Right renal cortex interstitium (tissue), 3 donors: Measurements from ENCODE around the gene SMAP1. TPM values are rescaled to one million over a fixed set of nuclear protein-coding genes. Genes with fewer than 3 reads are reported as not detected.

Experiments
- DNase-seq, 3 donors: peaks; one replicate each; pipeline ENCODE4 v3.0.0-alpha.2; 2013; ENCODE audit warnings: low read depth in 3 of 3, low spot score in 2 of 3
- polyA plus RNA-seq, 3 donors: library from polyadenylated mRNA; unstranded; fragments of 120-200 nt; gene quantifications; one replicate each; pipeline ENCODE4 v1.2.1, GENCODE V29; 2013; ENCODE audit not compliant: insufficient read length in 3 of 3

SMAP1 gene
- polyA plus RNA-seq, 3 donors, result 31.5 to 33.0 (median 32.8) TPM

DNA sequence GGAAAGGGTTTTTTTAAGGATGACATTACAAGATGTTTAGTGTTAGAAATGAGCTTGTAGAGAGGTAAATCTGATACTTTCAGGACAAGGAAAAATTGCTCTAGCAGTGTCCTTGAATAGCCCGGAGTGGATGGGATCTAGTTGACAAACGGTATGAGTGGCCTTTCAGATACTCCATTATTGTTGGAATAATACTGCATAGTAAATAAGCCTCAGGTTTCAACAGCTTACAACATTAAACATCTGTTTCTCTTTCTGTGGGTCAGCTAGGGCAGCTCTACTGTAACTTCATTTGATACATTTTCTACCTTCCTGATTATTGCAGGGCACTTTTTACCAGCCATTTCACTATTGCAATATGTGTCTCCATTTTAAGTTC, 171.2 kb downstream of the SMAP1 start:
- DNase-seq, result no peak

DNA sequence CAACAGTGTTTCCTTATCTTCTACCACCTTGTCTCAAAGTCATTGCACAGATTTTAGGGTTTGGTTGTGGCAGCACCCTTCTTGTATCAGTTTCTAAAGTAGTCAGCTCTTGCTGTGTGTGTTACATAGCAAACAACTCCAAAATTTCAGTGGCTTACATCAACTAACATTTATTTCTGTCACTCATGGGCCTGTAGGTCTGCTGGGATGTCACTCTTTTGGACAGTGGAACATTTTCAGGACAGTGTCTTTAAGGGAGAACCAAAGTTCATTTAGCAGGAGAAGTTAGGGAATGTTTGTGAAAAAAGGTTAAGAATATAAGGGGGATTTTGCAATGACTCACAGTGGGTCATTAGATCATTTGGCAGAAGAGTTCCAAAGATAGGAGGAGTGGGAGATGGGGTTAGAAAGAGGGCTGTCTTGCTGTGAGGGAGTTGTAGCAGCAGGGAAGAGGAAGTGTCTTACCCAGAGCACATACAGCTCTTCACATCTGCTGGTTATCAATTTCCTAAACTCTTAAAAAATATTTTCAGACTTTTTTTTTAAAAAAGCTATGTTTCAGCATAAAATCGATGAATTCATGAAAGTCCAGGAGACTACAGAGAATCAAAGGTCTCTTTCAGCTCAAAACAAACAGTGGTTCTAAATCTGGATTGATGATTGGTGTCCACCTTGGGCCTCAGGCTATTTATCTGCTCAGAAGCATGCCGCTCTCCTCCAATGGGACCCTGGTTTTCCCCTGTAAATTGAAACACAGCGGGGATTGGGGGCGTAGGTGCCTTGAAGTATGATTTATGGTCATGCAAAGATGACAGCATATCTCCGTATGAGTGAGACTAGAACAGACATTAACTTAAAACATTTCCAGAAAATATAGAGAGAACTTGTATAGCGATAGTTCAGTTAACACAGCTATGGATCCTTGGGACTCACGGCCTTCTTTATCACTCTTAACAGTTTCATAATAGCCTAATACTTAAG, 171.9 kb downstream of the SMAP1 start:
- DNase-seq, result no peak

DNA sequence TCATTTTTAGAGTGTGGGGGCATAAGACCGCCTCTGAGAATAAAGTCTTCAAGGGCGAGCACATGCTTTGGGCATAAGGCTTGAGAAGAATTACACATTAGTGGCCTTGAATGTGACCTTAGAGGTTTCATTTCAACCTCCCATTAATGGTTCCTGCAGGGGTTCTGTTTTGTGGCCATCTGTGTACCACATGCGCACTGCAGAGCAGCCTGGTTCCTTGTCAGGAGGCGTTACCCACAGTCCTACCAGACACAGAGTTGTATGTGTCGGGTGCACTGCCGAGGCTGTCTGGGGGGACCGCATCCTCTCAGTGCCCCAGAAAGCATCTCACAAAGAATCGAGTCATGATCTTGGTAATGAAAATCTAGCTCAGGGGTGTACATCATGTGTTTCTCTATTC, 173.4 kb downstream of the SMAP1 start:
- no peak for DNase-seq

DNA sequence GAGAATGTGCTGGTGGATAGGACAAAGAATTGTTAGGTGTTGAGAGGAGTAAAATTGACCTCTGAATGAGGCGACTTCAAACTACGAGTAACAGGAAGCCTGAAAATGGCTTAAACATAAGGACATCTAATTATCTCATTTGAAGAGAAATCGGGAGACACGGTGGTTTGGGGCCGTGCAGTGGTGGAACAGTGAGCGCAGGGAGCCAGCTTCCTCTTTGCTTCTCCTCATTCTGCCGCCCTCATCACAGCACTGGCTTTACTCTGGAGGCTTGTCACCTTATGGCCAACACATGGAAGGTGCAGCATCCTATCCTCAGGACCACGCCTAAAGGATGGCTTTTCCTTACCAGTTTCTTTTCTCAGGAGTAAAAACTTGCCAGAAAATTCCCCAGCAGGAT, 174.9 kb downstream of the SMAP1 start:
- DNase-seq, result no peak

DNA sequence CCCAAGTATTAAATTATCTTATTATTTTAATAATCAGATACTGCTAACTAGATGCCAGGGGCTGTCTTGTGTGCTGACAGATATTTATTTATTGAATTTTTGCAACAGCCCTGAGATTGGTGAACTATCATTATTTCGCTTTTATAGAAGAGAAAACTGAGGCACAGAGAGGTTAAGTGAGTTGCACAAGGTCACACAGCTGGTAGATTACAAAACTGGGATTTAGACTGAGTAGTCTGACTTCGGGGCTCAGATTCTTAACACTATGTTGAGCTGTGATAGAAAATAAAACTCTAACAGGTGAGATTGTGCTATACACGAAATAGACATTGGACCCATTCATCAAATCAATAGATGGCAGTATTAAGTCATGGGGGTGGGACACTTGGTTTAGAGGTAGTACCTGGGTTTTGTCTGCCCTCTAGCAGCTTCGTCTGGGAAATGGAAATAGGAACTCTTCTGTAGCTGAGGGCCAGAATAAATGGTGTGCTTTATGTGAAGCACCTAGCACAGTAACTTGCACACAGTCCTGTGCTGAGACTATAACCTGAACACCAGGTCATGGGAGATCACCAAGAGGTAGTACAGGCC, 175.7 kb downstream of the SMAP1 start:
- no peak for DNase-seq

DNA sequence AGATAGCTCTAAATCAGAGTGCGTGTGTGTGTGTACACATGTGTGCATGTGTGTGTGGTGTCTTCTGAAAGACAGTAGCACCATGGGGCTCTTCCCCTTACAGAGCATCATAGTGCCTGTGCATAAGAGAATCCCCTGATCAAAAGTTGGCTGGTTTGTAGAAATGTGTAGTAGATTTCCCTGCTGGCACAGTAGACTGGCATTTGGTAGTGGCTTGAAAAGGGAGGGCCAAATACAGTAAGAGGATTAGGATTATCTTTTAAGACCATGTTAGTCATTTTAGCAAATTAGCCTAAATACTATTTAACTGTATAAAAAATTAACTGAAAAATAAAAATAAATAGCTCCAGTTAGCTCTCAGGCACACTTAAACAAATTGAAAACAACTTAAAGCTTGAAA, 176.6 kb downstream of the SMAP1 start:
- DNase-seq, result no peak

DNA sequence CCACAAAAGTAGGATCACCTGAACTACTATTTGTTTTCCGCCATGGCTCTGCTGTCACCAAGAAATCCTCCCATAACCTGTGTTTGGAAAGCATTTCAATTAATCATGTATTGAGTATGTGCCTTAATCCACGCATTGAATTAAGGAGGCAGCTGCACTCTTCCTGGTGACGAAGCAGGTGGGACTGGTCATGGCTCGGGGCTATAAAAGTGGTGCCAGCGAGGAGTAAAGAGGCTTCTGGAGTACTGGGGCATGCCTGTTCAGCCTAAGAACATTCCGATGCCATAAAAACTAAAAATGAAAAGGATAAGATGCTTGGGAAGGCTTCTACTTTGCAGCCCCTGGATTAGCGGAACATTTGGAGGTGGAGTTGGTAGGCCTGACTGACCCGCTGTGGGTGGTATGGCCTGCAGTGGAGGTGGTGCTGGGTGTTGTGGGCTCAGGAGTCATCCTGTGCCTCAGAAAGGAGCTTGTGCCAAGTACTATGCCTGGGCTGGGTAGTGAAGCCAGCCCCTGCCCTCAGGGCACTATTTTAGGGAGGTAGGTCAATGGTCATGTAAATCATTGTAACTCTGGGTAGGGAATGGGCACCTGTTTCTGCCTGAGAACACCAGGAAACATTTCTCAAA, 178.6 kb downstream of the SMAP1 start:
- no peak for DNase-seq

DNA sequence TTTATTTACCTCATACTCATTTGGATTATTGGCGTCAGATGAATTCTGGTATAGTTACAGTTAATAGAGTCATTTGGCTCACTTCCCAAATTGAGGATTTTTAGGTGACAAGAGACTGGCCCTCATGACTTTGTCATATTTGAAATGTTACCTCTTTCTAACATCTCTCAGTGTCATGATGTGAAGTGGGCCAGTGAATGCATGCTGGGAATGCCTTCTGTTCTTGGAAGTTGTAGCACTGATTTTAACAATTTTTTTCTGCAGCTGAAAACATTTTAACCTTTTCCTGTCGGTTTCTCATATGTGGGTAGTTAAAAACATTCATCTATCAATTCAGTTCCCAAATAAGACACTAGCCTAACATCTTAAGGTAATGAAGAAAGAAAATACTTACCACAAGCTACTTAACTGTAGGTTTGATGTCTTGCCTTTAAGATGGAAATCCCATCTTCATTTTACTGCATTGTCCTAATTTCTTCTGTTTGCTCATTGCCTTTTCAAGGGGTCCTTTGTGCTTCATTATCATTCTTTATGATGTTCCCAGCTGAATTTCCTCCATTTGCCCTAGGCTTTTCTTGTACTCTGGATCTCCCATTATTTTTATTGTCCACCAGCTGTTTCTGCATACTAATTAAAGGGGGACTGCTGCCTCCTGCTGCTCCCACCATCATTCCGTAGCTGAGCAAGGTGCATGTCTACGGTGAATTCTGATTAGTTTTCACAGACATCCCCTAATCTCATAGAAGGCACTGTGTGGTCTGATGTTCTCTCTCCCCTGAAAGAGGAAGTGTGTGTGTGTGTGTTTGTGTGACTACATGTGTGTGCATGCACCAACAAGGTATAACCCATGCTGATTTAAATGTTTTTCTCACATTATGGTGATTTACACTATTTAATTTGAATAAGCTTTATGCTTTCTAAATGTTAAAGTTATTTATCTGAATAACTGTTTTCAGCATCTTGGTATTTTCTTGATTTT, 179.7 kb downstream of the SMAP1 start:
- no peak for DNase-seq

DNA sequence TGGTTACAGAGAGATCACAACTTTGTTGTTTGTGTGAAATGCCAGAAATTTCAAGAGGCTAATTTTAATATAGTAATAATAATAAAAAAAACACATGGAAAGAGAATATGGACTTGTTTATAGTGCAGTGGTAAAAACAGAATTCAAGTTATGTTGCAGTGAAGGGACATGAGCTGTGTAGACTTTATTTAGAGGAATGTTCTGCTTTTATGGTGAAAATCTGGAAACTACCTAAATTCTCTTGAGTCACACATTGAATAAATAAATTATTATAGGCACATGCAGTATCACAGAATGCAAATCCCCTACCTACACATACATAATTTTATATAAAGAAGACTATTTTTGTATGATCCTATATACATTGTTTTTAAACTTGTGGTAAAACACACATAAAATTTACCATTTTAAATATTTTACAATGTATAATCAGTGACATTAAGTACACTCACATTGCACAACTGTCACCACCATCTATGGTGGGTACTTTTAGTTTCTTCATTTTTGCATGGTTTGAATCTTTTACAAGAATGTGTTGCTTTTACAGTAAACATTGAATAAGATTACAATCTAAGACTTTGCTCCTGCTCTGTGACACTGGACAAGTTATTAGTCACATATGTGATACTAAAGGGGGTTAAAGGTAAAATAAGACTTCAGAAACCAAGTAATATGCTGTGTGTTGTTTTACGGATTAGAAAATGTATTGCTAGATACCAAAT, 181.8 kb downstream of the SMAP1 start:
- DNase-seq, result no peak

DNA sequence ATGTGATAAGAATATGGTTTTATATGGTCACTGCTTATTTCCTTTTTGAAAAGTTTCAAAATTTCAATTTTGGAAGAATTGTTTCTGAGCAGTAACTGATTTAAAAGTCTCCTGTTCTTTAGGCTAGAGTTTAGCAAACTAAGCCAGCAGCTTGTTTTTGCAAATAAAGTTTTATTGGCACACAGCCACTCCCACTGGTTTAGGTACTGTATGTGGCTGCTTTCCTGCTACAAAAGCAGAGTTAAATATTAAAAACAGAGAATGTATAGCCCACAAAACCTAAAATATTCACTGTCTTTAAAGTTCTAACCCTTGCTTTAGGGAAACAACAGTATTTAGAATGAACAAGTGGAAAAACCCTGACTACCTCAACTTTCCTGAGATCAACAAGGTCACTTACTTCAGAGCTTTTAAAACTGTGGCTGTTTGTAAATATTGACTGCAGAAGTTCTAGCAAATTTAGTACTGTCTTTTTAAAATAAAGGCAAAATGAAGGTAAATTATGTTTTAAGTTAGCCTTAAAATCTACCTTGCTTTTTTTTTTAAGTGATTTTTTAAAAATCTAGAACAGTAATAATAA, 185.1 kb downstream of the SMAP1 start:
- no peak for DNase-seq

DNA sequence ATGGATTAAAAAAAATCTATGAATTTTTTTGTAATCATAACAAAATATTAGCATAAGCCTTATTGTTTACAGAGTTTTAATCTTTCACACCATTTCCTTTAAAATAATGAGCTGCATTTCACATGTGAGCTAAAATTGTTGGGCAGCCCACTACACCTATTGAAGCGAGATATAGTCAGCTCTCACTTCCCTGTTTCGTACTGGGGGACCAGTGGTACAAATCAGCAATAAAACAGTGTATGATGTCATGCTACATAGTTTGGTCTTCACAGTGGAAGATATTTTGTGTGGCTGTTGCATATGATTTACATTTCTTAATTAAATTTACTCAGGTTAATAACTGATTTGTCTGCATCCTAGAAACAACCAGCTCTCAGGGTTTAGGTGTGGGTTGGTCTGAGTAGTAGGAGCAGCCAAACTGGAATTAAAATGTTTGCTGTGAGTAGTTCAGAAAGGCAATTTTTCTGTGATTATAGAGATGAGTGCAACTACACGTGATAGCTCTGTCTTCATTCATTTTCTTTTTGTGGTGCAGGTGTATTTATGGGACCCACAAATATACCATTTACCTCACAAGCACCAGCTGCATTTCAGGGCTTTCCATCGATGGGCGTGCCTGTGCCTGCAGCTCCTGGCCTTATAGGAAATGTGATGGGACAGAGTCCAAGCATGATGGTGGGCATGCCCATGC, 189.8 kb downstream of the SMAP1 start:
- no peak for DNase-seq

DNA sequence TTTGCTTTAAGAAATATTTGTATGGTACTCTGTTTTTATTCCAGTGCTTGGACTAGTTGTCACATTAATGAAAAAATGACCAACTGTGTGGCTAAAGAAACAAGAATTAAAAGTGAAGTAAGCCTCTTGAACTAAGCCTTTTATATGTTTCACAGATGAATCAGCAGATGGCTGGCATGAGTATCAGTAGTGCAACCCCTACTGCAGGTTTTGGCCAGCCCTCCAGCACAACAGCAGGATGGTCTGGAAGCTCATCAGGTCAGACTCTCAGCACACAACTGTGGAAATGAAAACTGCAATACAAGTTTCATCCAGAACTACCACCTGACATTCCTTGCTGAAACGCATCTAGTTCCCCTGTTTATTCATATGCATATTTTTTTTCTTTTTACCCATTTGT, 192.4 kb downstream of the SMAP1 start:
- no peak for DNase-seq

DNA sequence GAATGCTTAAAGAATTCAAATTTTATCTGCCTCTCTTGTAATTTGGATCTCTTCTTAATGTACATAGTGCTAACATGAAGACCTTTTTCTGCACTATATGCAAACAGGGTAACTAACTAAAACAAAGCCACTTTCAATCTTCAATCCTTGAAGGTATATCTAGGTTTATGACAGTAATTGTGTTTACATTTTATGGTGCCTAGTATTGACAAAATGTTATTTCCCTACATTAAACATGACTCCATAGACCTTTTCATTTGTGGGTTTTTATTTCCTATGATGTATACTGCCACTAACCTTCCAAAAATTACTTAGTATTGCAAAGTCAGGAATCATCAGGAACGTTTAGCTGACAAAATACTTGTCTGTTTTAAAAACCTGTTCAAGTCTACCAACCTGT, 193.2 kb downstream of the SMAP1 start:
- no peak for DNase-seq

DNA sequence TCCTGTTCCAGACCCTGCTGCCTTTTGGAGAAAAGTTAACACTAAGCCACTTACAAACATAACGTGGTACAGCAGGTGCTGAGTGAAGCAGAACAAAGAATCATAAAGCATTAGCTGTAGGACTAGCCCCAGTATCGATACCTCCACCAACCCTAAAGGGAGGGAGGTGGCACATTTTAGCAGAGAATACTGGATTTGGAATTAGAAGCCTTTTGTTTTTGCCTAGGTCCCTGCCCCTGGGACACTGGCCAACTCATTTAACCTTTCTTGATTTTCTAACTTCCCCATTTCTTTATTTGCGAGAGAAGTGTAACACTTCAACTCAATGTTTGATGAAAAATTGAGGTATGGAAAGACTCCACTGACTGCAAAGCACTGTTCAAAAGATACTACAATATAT, 195.7 kb downstream of the SMAP1 start:
- DNase-seq, result no peak

DNA sequence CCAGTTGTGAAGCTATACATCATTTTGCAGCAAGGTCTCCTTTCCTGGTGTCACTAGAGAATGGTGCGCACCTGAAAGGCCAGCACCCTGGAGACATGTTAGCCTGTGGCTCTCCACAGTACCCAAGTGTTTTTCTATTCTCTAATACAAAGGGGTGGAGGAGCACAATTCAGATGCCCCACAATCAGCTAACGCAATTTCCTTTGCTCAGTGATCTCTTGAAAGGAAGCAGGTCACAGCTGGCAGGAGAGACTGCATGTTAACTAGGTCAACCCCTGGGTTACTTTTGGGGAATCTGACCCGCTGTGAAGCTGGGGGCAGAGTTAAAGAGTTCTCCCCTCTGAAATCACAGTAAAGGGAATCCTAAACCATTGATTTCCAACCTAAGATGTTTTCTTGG, 196.7 kb downstream of the SMAP1 start:
- no peak for DNase-seq

DNA sequence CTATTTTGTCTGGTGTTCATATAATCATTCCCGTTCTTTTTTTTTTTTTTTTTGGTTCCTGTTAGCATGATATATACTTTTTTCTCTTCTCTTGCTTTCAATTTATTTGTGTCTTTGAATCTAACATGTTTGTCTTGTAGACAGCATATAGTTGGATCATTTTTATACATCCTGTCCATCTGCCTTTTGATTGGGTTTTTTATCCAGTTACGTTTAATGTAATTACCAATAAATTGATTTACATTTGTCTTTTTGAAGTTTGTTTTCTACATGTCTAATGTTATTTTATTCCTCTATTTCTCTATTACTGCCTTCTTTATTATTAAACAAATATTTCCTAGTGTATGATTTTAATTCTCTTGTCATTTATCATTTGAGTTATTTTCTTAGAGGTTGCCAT, 204.8 kb downstream of the SMAP1 start:
- DNase-seq, result no peak

DNA sequence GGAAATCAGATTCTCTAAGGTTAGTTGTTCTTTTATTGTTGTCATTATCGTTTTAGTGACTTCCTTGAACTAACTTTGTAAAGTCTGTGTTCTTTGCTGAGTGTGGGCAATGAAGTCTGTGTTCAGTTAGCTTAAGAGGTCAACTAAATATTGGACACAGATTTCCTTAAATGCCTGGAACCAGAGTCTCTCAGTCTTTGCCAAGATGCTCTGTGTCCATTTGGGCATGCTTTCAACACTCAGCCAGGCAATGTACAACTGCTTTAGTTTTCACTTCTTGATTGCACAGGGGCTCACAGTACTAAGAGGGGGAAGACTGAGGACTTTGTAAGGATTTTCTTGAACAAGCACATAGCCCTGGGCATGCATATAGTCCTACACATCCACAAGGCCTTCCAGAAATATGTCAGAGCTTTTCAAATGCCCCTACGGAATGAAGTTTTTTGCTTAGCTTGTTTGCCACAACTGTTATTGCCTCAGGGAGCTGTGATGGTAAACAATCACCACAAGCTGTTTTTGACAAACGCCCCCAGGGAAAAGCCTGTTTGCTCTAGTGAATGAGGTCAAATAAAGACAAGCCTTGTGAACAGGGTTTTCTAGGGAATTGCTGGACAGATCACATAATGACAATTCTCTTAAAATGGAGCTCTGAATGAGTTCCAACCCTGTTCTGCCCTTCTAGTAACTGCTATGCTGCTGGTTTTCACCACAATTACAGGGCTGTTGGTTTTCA, 206.7 kb downstream of the SMAP1 start:
- no peak for DNase-seq

DNA sequence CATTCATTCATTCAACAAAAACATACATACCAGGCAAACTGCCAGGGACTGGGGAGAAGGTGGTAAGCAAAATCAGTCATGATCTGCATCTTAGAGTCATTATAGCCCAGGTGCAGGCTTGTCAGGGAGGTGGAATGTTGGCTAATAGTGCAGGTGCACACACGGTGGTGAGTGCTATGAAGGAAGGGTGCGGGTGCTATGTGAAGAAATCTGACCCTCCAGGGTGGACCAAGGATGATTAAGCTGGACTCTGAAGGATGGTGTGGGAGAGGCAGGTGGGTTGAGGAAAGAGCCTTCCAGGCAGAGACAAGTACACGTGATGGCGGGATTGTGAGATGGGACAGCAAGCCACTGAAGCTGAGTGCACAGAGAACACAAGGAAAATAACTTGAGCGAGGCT, 211.8 kb downstream of the SMAP1 start:
- DNase-seq, result no peak
